GM18873 (cell line): ENCODE measurements around the gene APOB.

Experiments used
- ATAC-seq: cut with Tn5 transposase; IDR thresholded peaks from one replicate; pipeline ENCODE4 v1.9.1; 2021; ENCODE audit warnings: mild to moderate bottlenecking, moderate library complexity, moderate number of reproducible peaks; ENCODE audit not compliant: unreplicated experiment, low FRiP score

Gene APOB

GRCh38 chr2:21007129-21008013, 36.5 kb downstream of the APOB start:
- no peak for ATAC-seq

- no peak for ATAC-seq
These were observed 37.3 kb downstream of the APOB start for GRCh38 chr2:21006423-21007128.

- no peak for ATAC-seq
These were observed 38.0 kb downstream of the APOB start for GRCh38 chr2:21005700-21006422.

- no peak for ATAC-seq
These were observed 38.7 kb downstream of the APOB start for GRCh38 chr2:21005111-21005699.

- no peak for ATAC-seq
These were observed 39.7 kb downstream of the APOB start for GRCh38 chr2:21004181-21004572.

GRCh38 chr2:21003572-21004180, 40.2 kb downstream of the APOB start:
- ATAC-seq, result no peak

GRCh38 chr2:21002814-21003192, 41.1 kb downstream of the APOB start:
- no peak for ATAC-seq

GRCh38 chr2:21001988-21002813, 41.7 kb downstream of the APOB start:
- ATAC-seq, result no peak

GRCh38 chr2:21001225-21001946, 42.5 kb downstream of the APOB start:
- ATAC-seq, result no peak

GRCh38 chr2:20999906-21000645, 43.8 kb downstream of the APOB start:
- no peak for ATAC-seq

- no peak for ATAC-seq
These were observed 44.6 kb downstream of the APOB start for GRCh38 chr2:20998972-20999905.

- no peak for ATAC-seq
These were observed 45.7 kb downstream of the APOB start for GRCh38 chr2:20997953-20998722.

- no peak for ATAC-seq
These were observed 49.7 kb downstream of the APOB start for GRCh38 chr2:20994130-20994529.

GRCh38 chr2:20992201-20992711, 51.6 kb downstream of the APOB start:
- no peak for ATAC-seq

- ATAC-seq, result no peak
These were observed 53.1 kb downstream of the APOB start for GRCh38 chr2:20990442-20991430.
